HepG2 (cell line): ENCODE measurements around the gene OR10AG1. TPM values are rescaled to one million over a fixed set of nuclear protein-coding genes. Genes with fewer than 3 reads are reported as not detected.

Experiments used
- ATAC-seq: fragments of 200-7000 bp; cut with Tn5 transposase; 3 replicates; pipeline ENCODE4 v1.9.1; 2020; ENCODE audit warnings: mild to moderate bottlenecking, moderate library complexity
- BruUV-seq: library from RNA; stranded (reverse); fragments of 400-500 nt; replicated peaks from 2 replicates; lab custom pipeline; 2021; lab: Mats Ljungman, UMichigan
- CTCF ChIA-PET: fragments of 300-600 bp; formaldehyde crosslinking; extraction: SDS; loops from one replicate; lab custom pipeline; 2021; ENCODE audit warnings: low total read pairs, inconsistent platforms, low intra/inter-chr PET ratio; lab: Yijun Ruan, JAX
- POLR2A ChIA-PET: fragments of 350-600 bp; sonication (Branson Sonifier 250); formaldehyde crosslinking; loops from one replicate; lab custom pipeline; 2020; ENCODE audit warnings: antibody characterized with exemption, inconsistent platforms; lab: Yijun Ruan, JAX
- DNase-seq: peaks from one replicate; pipeline ENCODE4 v3.0.0-alpha.2; 2015; ENCODE audit warnings: low spot score
- FAIRE-seq: peaks from 3 replicates; lab custom pipeline; 2011; peaks lifted over from hg19 to GRCh38; lab: Jason Lieb, UNC
- H2AFZ ChIP-seq: one replicate; pipeline ENCODE4 v1.6.1; 2011; ENCODE audit warnings: low read length, inconsistent platforms
- H3K27ac ChIP-seq: fragments of 300-600 bp; 3 replicates; pipeline ENCODE4 v1.8.0; 2011; ENCODE audit warnings: mixed run types, mild to moderate bottlenecking, mixed read lengths, low read length, inconsistent platforms; ENCODE audit not compliant: insufficient read depth; ENCODE audit errors: extremely low read length
- H3K27me3 ChIP-seq, 2 experiments: fragments of 200-600 bp in 1 of 2; 2 replicates in 1 of 2; 3 replicates in 1 of 2; pipeline versions ENCODE4 v1.6.0 to v1.8.0; 2011; ENCODE audit warnings: low read length in 2 of 2, mild to moderate bottlenecking in 2 of 2, moderate library complexity in 2 of 2, inconsistent platforms in 1 of 2; ENCODE audit not compliant: insufficient read depth in 2 of 2, control insufficient read depth in 1 of 2
- H3K36me3 ChIP-seq, 2 experiments: fragments of 200-600 bp in 1 of 2; replicated peaks in 1 of 2; 2 replicates in 1 of 2; 3 replicates in 1 of 2; pipeline versions ENCODE4 v1.5.1 to v1.8.0; 2011; ENCODE audit warnings: low read length in 2 of 2, inconsistent platforms in 1 of 2; ENCODE audit not compliant: insufficient read depth in 2 of 2, control insufficient read depth in 1 of 2
- H3K4me1 ChIP-seq: 2 replicates; pipeline ENCODE4 v1.5.1; 2012; ENCODE audit warnings: low read length, inconsistent platforms; ENCODE audit not compliant: insufficient read depth
- H3K4me2 ChIP-seq: 2 replicates; pipeline ENCODE4 v1.6.0; 2011; ENCODE audit warnings: low read depth, low read length, inconsistent platforms
- H3K4me3 ChIP-seq, 3 experiments: fragments of 200-600 bp in 1 of 3; sonication (generic), shearing (Covaris generic) in 1 of 3; replicated peaks in 1 of 3; 2 replicates each; pipeline ENCODE4 v1.5.1; 2011 to 2016; ENCODE audit warnings: low read length in 3 of 3, inconsistent platforms in 2 of 3, low read depth in 2 of 3, mild to moderate bottlenecking in 2 of 3, control low read depth in 1 of 3, mixed read lengths in 1 of 3; ENCODE audit not compliant: insufficient read depth in 1 of 3
- H3K79me2 ChIP-seq: one replicate; pipeline ENCODE4 v1.6.1; 2011; ENCODE audit warnings: low read length, inconsistent platforms; ENCODE audit not compliant: insufficient read depth
- H3K9ac ChIP-seq: 2 replicates; pipeline ENCODE4 v1.6.0; 2011; ENCODE audit warnings: mild to moderate bottlenecking, low read depth, low read length, inconsistent platforms; ENCODE audit not compliant: insufficient read depth
- H3K9me3 ChIP-seq: 2 replicates; pipeline ENCODE4 v1.5.1; 2012; ENCODE audit warnings: mild to moderate bottlenecking, low read length
- H4K20me1 ChIP-seq: 2 replicates; pipeline ENCODE4 v1.6.0; 2011; ENCODE audit warnings: inconsistent platforms, mild to moderate bottlenecking, low read length, moderate library complexity; ENCODE audit not compliant: insufficient read depth
- CBX5 ChIP-seq: sonication (generic); formaldehyde crosslinking; IDR thresholded peaks from 2 replicates; pipeline ENCODE4 v1.4.0; 2020; ENCODE audit warnings: missing genetic modification reagents, borderline replicate concordance
- CCAR2 ChIP-seq: fragments of 200-400 bp; formaldehyde crosslinking; optimal IDR thresholded peaks from 2 replicates; pipeline ENCODE3; 2018; ENCODE audit warnings: low read depth, mild to moderate bottlenecking, low read length, moderate library complexity
- ESRRA ChIP-seq: sonication (generic); formaldehyde crosslinking; IDR thresholded peaks from 2 replicates; pipeline ENCODE4 v1.5.1; 2020; ENCODE audit warnings: mild to moderate bottlenecking, low read depth, missing genetic modification reagents
- FLYWCH1 ChIP-seq: sonication (generic); formaldehyde crosslinking; IDR thresholded peaks from 2 replicates; pipeline ENCODE4 v1.8.1; 2023; ENCODE audit warnings: mild to moderate bottlenecking, missing genetic modification reagents
- GABPB1 ChIP-seq: IDR thresholded peaks from 2 replicates; pipeline ENCODE4 v1.6.1; 2016; ENCODE audit warnings: mild to moderate bottlenecking, missing genetic modification reagents, moderate library complexity, missing compliant biosample characterization
- HOXA9 ChIP-seq: sonication (generic); formaldehyde crosslinking; IDR thresholded peaks from 2 replicates; pipeline ENCODE4 v1.8.1; 2022; ENCODE audit warnings: missing genetic modification reagents, mild to moderate bottlenecking, moderate library complexity, borderline replicate concordance
- KDM6A ChIP-seq: IDR thresholded peaks from 2 replicates; pipeline ENCODE4 v1.6.1; 2016; ENCODE audit warnings: low read depth
- MIER2 ChIP-seq: IDR thresholded peaks from 2 replicates; pipeline ENCODE4 v1.6.1; 2016; ENCODE audit warnings: missing biosample characterization, missing genetic modification reagents
- MTERF4 ChIP-seq: sonication (generic); formaldehyde crosslinking; IDR thresholded peaks from 2 replicates; pipeline ENCODE4 v1.8.0; 2023; ENCODE audit warnings: mild to moderate bottlenecking, missing genetic modification reagents
- MTF2 ChIP-seq: sonication (generic); formaldehyde crosslinking; IDR thresholded peaks from 2 replicates; pipeline ENCODE4 v1.5.0; 2020; ENCODE audit warnings: missing genetic modification reagents, borderline replicate concordance
- ZBTB42 ChIP-seq: sonication (generic); formaldehyde crosslinking; IDR thresholded peaks from 2 replicates; pipeline ENCODE4 v1.5.0; 2020; ENCODE audit warnings: mild to moderate bottlenecking, missing genetic modification reagents
- ZNF737 ChIP-seq: sonication (generic); formaldehyde crosslinking; IDR thresholded peaks from 2 replicates; pipeline ENCODE4 v1.5.0; 2020; ENCODE audit warnings: missing genetic modification reagents, mild to moderate bottlenecking, borderline replicate concordance
- WGBS: methylation state at CpG from one replicate; pipeline ENCODE4 v1.1.6; 2017; ENCODE audit warnings: low lambda C conversion rate; 5-methylcytosine and 5-hydroxymethylcytosine counted together
- in situ Hi-C: cut with HindIII; loops from 2 replicates; pipeline ENCODE4 v1.10.0; 2017; ENCODE audit warnings: low pct_unique_long_range_greater_than_20kb; ENCODE audit not compliant: extremely low pct_ligation_motif_present
- intact Hi-C: fragments of 100-400 bp; cut with micrococcal nuclease; formaldehyde crosslinking; loops from one replicate; pipeline ENCODE4 v1.10.0; 2022; ENCODE audit not compliant: unreplicated experiment
- polyA plus RNA-seq, 8 experiments: library from polyadenylated mRNA; depleted of rRNA in 3 of 8; stranded (reverse) in 7 of 8; unstranded in 1 of 8; fragments of >200 nt; fragmentation: Illumina TruSeq in 4 of 8; extraction: Trizol in 4 of 8; gene quantifications; 2 replicates each; pipeline versions ENCODE4 v1.2.1 to v1.2.3, GENCODE V29; 2011 to 2016; ENCODE audit warnings: low read depth in 4 of 8, missing spikeins in 1 of 8, mixed read lengths in 1 of 8; ENCODE audit not compliant: insufficient read depth in 1 of 8
- total RNA-seq, 5 experiments: library from RNA; depleted of rRNA; stranded (reverse); fragments of >200 nt; fragmentation: Illumina TruSeq; extraction: Trizol; gene quantifications; 2 replicates each; pipeline ENCODE4 v1.2.3, GENCODE V29; 2016; ENCODE audit warnings: low read depth in 1 of 5
- TF ChIP-seq, protein P1 (sequence below): IDR thresholded peaks from 2 replicates; pipeline ENCODE4 v1.6.1; 2016; ENCODE audit warnings: missing genetic modification reagents, missing compliant biosample characterization
- TF ChIP-seq, protein P2 (sequence below): IDR thresholded peaks from 2 replicates; pipeline ENCODE4 v1.6.1; 2016; ENCODE audit warnings: low read depth

The OR10AG1 gene
- total and polyA plus RNA-seq, 2 of the 13 experiments (the other 11 are each of a cell fraction or from before 2014, with no cell fraction given): not detected

DNA sequence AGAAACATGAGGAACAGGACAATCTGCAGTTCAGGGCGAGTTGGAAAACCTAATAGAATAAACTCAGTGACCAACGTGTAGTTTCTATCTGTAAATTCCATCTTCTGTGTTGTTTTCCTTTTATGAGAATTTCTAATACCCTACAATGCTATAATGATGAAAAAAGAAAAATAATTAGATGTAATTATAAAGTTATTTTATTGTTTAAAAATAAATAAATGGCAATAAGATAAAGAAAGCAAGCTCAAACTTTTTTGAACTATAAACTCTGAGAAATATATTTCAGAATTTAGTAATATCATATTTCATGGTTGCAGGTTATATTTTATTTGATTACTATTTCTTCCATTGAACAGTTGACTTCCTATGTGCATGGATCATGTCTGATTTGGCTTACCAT lies 33.4 kb downstream of the OR10AG1 start, which contains the start of gene OR5I1:
OR5I1 (minus strand) TSS at position 101 of the 400 bp plus-strand sequence; CDS start at position 101, 0 bp downstream.
- DNase-seq: no peak
- Histone ChIP-seq H4K20me1 (no peaks in the 10 kb centered on the region), H3K79me2 (no peaks in the 10 kb centered on the region), H3K27me3 (no peaks in the 10 kb centered on the region), H3K36me3 (no peaks in the 10 kb centered on the region), H3K9ac (no peak within 1 kb of the TSS), H3K9me3 (peaks cover 8% of the 10 kb centered on the region; the same call in 1 of the 2 replicates), H3K4me1 (no peaks in the 10 kb centered on the region), H3K27ac (no peak within 1 kb of the TSS), H2AFZ (no peak within 1 kb of the TSS), H3K4me3 (no peak within 1 kb of the TSS), H3K4me2 (no peak within 1 kb of the TSS)
- CTCF ChIA-PET: no interaction called here
- in situ Hi-C loops: no loop called here
- FAIRE-seq: no peak
- intact Hi-C loops: no loop called here
- no TSS peak for BruUV-seq
- POLR2A ChIA-PET: no interaction called here
- TF ChIP-seq MIER2 (CRISPR knock-in tag) (no peak), ZBTB42 (no peak), ZNF737 (CRISPR knock-in tag) (no peak), CCAR2 (no peak), FLYWCH1 (CRISPR knock-in tag) (no peak), MTERF4 (CRISPR knock-in tag) (no peak)
- TF ChIP-seq, protein P1, sequence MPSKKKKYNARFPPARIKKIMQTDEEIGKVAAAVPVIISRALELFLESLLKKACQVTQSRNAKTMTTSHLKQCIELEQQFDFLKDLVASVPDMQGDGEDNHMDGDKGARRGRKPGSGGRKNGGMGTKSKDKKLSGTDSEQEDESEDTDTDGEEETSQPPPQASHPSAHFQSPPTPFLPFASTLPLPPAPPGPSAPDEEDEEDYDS: no peak
- ATAC-seq: no peak
- 2% methylated on average over 2 of the region's 2 CpGs for WGBS

- ChIA-PET POLR2A (no interaction called here), CTCF (no interaction called here)
- no peak for ATAC-seq
- no peaks in the 10 kb centered on the region for H3K9me3 ChIP-seq
- no peak for FAIRE-seq
- H3K27ac ChIP-seq: no peak overlapping the region
- H3K36me3 ChIP-seq: no peaks in the 10 kb centered on the region
- intact Hi-C loops (no loop called here), in situ Hi-C loops (no loop called here)
- H3K4me3 ChIP-seq: no peak overlapping the region
- no peaks in the 10 kb centered on the region for H3K4me1 ChIP-seq
- H4K20me1 ChIP-seq: no peaks in the 10 kb centered on the region
- H2AFZ ChIP-seq: no peak overlapping the region
- no peak overlapping the region for H3K9ac ChIP-seq
- no TSS peak for BruUV-seq
- H3K4me2 ChIP-seq: no peak overlapping the region
- no peak for DNase-seq
- 0% methylated on average over 1 of the region's 5 CpGs for WGBS
- no peaks in the 10 kb centered on the region for H3K27me3 ChIP-seq
- no peaks in the 10 kb centered on the region for H3K79me2 ChIP-seq
- no peak for TF ChIP-seq KDM6A (CRISPR knock-in tag)
- no peak for TF ChIP-seq ESRRA (CRISPR knock-in tag)
- TF ChIP-seq, protein P2, sequence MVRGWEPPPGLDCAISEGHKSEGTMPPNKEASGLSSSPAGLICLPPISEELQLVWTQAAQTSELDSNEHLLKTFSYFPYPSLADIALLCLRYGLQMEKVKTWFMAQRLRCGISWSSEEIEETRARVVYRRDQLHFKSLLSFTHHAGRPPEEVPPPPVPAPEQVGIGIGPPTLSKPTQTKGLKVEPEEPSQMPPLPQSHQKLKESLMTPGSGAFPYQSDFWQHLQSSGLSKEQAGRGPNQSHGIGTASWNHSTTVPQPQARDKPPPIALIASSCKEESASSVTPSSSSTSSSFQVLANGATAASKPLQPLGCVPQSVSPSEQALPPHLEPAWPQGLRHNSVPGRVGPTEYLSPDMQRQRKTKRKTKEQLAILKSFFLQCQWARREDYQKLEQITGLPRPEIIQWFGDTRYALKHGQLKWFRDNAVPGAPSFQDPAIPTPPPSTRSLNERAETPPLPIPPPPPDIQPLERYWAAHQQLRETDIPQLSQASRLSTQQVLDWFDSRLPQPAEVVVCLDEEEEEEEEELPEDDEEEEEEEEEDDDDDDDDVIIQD (CRISPR knock-in tag): no peak
- TF ChIP-seq MTF2 (CRISPR knock-in tag): no peak
- TF ChIP-seq CBX5: no peak
- TF ChIP-seq HOXA9 (CRISPR knock-in tag): no peak
- TF ChIP-seq GABPB1: no peak
These were observed 49.2 kb downstream of the OR10AG1 start for GRCh38 chr11:55920537-55920936.
